Measurements from ENCODE around the gene TTC28.
"Not testable (repeated sequence)": the region's sequence is repeated elsewhere in the genome, so short reads cannot be mapped to it uniquely, and the experiment has no call there.

TTC28 gene

DNA sequence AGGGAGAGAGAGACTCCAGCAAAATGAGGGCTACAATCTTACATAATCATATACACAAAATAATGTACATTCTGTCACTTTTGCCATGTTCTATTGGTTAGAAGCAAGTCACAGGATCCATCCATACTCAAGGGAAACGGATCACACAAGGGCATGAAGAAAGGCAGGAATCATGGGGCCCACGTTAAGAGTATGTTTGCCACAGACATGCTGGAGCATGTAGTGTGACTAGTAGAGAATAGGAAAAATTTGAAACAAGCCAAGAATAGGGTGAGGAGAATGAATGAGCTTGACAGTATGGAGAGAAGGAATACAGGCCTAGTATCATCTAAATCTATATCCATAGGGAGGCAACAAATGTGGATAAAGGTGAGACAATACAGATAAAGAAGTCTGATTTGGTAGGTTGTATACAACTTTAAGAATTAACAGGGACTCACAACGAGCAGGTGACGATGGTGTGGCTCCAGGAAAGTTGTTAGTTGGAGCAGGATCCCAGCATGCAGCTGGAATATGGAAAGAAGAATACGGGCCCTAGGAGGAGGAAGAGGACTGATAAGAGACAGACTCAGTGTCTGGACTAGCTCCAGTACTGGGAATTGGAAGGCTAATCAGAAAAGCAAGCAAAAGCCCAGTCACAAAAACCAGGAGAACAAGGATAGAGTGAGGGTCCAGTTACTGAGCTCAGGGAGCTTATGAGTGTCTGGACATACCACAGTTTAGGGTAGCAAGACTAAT is 458.8 kb downstream of the TTC28 start:
- DNase-seq = no peak

DNA sequence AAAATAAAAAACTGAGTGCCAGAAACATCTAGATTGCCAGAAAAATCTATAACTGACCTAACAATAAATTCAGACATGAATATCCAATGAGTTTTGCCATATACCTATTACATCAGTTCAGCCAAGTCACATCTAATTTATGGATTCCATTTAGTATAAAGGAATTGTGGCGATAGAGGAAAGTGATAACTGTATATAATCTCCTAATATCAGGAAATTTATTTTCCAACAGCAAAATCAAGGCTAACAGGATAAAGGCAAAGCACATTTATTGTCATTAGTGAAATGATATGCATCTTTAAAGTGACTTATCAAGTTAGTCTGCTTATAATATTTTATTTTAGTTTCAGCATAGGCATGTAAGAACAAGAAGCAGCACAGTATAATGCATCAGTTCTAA is 462.4 kb downstream of the TTC28 start:
- DNase-seq = no peak

- DNase-seq = not testable (repeated sequence)
These were observed 464.9 kb downstream of the TTC28 start for GRCh38 chr22:28214750-28215149.

GRCh38 chr22:28209457-28209856 is 470.2 kb downstream of the TTC28 start:
- not testable (repeated sequence) for DNase-seq

DNA sequence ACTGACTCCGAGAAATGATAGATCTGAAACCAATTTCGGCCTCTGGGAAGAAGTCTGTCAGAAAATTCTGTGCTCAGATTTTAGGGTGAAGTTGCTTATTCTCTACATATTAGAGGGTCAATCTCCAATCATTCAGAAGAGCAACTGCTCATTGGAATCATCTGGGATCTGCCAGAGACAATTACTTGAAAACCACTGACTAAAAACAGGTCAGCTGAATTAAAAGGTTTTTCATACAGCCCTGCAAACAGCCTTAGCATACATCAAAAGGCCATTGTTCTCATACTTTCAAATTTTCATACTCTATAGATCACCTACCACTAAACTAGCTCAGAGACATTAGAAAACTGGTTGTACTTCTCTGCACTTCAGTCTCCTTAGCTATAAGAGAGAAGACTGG is 470.9 kb downstream of the TTC28 start:
- no peak for DNase-seq

GRCh38 chr22:28208036-28208435 is 471.6 kb downstream of the TTC28 start:
- DNase-seq = no peak

GRCh38 chr22:28207281-28208030 is 472.2 kb downstream of the TTC28 start:
- DNase-seq = no peak

DNA sequence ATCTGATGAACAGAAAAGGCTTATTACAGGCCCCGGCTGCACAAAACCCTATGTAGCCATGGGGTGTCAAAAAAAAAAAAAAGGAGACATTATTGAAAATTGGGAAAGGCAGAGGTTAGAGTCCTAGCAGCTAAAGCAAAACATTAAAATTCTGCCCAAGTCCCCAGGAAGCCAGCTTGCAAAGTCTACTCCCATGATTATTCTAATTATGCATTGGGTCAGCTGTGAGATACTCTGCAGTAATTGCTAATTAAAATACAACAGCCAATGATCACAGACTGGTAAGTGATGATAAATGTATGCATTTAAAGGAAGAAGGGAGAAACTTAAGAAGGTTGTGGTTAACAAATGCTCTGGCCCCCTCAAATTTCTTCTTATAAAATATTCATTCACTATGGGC is 473.7 kb downstream of the TTC28 start:
- DNase-seq = no peak

GRCh38 chr22:28204382-28204781 is 475.3 kb downstream of the TTC28 start:
- DNase-seq = no peak

DNA sequence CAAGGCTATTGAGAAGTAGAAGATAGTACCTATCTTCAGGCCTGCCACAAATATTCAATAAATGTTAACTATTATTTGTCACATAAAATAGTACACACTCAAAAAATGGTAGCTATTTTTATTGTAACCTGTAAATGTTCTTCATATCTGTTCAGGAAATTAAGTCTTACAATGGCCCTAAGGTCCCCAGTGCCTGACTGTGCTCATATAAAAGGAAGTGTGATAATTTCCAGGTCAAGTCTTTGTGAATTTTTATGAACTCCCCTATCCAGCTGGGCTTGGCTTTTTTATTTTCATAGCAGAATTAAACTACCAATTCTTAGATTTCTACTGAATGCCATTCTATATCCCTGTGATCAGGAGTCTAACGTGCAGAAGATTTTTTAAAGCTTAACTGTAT is 476.4 kb downstream of the TTC28 start:
- no peak for DNase-seq

DNA sequence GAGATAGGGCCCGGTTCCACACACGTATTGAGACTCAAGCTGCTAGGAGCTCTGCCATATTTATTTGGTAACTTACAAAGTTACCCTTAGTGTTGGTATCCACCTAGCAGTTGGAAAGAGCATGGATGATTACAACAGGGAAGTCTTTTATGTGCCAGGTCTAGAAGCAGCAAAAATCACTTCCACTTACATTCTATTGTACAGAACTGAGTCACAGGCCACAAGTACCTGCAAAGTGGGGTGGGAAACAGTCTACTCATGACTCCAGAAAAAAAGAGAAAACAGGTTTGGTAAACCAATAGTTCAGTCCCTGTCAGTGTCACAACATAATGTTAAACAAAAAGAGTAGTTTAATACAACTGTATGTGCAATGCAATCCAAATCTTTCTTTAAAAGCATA is 480.9 kb downstream of the TTC28 start:
- DNase-seq = no peak

GRCh38 chr22:28191571-28191970 is 488.1 kb downstream of the TTC28 start:
- DNase-seq = not testable (repeated sequence)

GRCh38 chr22:28188178-28188879 is 491.3 kb downstream of the TTC28 start:
- no peak for DNase-seq

GRCh38 chr22:28187612-28188011 is 492.0 kb downstream of the TTC28 start:
- no peak for DNase-seq

DNA sequence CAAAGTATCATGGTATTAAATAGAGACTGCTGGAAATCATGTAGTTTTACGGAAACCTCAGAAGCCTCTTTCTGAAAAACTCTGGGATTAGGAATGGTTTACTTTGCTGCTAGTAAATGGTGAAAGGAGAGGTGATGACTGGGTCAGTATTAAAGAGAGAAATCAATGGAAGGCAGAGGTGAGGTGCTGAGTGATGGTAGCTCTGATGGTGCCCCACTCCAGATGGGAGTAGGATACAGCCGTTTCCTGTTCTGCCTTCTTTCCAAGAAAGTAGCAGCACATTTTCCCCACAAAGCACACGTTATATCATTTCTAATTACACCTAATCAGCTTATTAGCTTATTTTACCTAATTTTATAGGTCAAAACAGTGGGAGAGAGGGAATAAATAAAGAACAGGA is 493.0 kb downstream of the TTC28 start:
- DNase-seq = no peak

DNA sequence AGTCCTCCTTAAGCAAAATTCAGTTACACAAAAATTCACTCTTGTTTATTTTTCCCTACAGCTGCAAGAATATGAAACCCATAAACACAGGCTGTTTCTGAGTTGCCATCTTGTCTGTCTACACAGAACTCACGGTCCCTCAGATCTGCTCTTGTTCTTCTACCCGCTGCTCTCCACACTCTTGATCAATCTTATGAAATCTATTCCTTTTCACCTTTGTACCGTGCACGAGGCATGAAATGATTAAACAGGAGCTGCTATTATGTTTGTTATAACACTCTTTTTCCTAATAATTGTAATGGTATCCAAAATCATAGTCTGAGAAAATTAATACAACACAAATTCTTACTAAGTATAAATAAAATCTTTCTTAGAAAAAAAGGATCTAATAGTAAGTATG is 494.5 kb downstream of the TTC28 start:
- no peak for DNase-seq

DNA sequence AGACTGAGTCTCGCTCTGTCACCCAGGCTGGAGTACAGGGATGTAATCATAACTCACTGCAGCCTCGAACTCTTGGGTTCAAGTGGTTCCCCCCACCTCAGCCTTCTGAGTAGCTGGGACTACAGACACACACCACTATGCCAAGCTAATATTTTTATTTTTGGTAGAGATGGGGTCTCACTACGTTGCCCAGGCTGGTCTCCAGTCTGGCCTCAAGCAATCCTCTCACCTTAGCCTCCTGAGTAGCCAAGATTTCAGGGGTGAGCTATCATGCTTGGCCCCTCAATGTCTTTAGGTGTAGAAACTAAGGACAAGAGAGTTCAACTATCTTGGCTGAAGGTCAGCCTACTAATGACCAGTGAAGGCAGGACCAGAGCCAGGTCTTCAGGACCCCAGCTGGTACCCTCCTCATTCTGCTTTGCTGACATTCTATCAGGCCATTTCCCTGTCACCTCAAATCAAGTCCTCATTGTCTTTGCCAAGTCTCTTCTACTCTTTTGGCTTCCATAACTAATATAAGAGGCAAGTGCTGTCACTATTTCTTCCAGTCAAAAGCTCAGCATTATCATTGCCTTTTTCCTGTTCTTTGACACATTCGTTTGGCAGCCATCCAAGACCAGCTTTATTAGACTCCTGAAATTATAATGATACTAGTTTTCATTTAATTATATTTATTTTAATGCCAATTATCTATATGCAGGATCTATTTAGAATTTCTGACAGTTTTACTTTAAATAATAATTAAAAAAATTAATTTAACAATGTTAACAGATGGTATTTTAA is 496.4 kb downstream of the TTC28 start:
- DNase-seq = no peak

DNA sequence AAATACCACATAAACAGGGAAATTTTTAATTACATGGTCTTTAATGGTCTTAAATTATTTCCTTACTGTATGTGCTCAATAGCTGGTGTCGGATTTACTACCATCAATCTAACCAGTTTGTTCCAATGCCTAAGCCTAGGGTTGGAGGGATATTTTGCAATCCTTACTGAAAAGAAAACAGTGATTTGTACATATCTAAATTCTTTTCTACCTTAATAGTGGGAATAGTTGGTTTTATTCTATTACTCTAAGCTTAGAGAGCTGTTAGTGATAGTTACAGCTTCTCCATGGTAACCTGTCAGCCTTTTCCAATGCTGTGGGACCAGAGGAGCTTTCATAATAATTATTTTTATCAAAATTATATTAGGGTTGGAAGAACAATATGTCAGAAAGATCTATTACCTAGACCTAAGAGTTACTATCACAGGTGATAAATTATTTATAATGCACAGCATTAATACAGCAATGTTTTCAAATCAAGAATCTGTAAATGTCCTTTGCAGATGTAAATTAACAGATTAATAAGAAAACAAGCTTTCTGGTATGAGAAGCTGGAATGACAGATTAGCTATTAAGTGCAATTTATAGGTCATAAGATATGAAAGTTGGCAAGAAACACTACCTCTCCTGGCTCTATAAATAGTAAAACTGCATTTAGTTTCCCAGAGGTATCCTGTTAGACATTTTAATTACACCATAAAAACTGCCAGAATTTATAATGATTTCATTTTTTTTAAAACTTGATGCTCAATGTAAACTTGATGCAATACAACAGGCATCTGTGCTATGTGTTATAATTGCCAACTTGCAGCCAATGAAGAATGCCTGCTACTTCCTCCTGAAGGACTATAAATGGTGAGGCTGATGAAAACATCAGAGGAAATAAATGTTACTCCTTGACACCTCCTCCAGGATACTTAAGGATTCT is 498.6 kb downstream of the TTC28 start:
- DNase-seq = no peak

GRCh38 chr22:28179392-28179791 is 500.2 kb downstream of the TTC28 start:
- no peak for DNase-seq

- no peak for DNase-seq
These were observed 503.7 kb downstream of the TTC28 start for GRCh38 chr22:28175730-28176492.

GRCh38 chr22:28174509-28174908 is 505.1 kb downstream of the TTC28 start:
- no peak for DNase-seq

Measured in CD4-positive, alpha-beta T cell treated with Interleukin-1 beta for 1 hour (primary cell).